Activated CD4-positive, alpha-beta T cell treated with anti-CD3 and anti-CD28 coated beads, Interleukin-10, Interleukin-2, amounts not matched to agents 100 ng/mL and 50 ng/mL, durations not matched to agents 16 hours and 8 hours (primary cell): ENCODE data around the gene ZGLP1.

Experiments used
- DNase-seq: peaks from one replicate; pipeline ENCODE4 v3.0.0-alpha.2; 2020

ZGLP1 gene

DNA sequence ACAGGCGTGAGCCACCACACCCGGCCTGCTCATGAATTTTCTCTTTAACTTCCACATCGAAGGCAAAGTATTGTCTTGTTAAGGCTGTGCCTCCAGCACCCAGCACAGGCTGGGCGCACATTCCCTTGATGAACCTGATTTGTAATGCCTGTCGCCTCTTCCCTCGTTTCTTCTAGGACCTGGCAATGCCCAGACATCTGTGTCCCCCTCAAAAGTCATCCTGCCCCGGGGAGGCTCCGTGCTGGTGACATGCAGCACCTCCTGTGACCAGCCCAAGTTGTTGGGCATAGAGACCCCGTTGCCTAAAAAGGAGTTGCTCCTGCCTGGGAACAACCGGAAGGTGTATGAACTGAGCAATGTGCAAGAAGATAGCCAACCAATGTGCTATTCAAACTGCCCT, 35.0 kb downstream of the ZGLP1 start:
- no peak for DNase-seq

GRCh38 chr19:10271543-10272086, 38.0 kb downstream of the ZGLP1 start:
- DNase-seq = peak; percentile 53

- peak; percentile 90 for DNase-seq
Observed at GRCh38 chr19:10270616-10271394, 38.8 kb downstream of the ZGLP1 start, which contains the start of gene ICAM1. Gene ICAM1, plus strand, starts transcription at chr19:10271120. Its CDS starts 40 bp downstream, at chr19:10271160.

DNA sequence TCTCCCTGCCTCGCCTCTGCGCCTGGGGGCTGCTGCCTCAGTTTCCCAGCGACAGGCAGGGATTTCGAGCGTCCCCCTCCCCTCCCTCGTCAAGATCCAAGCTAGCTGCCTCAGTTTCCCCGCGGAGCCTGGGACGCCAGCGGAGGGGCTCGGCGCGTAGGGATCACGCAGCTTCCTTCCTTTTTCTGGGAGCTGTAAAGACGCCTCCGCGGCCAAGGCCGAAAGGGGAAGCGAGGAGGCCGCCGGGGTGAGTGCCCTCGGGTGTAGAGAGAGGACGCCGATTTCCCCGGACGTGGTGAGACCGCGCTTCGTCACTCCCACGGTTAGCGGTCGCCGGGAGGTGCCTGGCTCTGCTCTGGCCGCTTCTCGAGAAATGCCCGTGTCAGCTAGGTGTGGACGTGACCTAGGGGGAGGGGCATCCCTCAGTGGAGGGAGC, 39.4 kb downstream of the ZGLP1 start:
- peak; percentile 86 for DNase-seq

GRCh38 chr19:10269333-10270179, 40.1 kb downstream of the ZGLP1 start:
- peak; percentile 92 for DNase-seq

DNA sequence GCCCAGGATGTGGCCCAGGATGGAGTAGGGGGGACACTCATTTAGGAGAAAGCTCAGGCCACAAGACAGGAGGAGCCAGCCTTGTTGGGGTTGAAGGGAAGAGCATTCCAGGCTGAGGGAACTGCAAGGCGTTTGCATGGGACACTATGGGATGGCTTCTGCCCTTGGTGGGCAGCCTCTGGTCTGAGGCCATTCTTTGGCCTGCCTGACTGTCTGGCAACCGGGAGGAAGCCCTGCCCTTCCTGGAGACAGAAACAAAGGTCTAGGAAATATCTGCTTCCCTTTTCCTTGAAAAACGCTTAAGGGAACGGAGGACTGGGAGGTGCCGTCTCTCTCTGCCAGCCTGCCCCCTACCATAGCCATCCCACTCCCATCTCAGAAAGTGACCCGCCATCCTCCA, 41.5 kb downstream of the ZGLP1 start:
- no peak for DNase-seq

DNA sequence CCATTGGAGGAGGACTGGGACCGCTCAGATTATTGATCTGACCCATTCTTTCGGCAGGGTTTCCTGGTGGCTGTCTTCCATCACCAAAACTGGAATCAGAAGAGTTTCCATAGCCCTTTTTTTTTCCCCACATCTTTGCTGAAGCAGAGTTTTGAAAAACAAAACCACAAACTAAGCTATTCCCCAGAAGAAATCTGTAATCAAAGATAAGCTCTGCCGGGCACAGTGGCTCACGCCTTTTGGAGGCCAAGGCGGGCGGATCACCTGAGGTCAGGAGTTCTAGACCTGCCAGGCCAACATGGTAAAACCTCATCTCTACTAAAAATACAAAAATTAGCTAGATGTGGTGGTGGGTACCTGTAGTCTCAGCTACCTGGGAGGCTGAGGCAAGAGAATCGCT, 42.9 kb downstream of the ZGLP1 start:
- no peak for DNase-seq

GRCh38 chr19:10262771-10263170, 46.8 kb downstream of the ZGLP1 start:
- no peak for DNase-seq

- DNase-seq = peak; percentile 73
Observed at GRCh38 chr19:10260141-10260584, 49.5 kb downstream of the ZGLP1 start.

DNA sequence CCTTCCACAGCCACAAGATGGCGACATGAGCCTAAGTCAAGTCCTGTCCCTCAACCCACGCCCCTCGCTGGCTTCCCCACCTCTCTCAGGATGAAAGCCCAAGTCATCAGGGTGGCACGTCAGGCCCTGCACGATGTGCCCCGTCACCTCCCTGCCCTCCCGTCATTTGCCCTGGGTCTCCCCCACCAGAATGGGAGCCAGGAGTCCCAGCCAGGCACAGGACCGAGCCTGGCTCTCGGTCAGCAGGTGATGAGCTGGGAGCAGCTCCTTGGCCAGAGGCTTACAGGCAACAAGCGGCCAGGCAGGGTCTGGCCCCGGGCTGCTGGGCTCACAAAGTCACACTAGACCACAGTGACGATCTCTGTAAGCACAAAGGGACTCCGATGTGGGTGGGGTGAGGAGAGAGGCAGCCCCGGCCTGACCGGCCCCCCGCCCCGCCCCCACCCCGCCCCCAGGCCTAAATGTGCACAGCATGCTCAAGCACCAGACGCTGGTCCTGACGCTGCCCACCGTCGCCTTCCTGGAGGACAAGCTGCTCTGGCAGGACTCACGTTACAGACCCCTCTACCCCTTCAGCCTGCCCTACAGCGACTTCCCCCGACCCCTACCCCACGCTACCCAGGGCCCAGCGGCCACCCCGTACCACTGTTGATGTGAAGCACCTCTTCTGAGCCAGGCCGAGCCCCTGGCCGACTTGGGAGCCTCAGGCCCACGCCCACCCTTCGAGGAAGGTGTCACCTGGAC, 50.3 kb downstream of the ZGLP1 start:
- DNase-seq = peak; percentile 95

GRCh38 chr19:10258080-10258710, 51.4 kb downstream of the ZGLP1 start:
- no peak for DNase-seq

GRCh38 chr19:10256970-10257615, 52.5 kb downstream of the ZGLP1 start:
- DNase-seq = no peak

DNA sequence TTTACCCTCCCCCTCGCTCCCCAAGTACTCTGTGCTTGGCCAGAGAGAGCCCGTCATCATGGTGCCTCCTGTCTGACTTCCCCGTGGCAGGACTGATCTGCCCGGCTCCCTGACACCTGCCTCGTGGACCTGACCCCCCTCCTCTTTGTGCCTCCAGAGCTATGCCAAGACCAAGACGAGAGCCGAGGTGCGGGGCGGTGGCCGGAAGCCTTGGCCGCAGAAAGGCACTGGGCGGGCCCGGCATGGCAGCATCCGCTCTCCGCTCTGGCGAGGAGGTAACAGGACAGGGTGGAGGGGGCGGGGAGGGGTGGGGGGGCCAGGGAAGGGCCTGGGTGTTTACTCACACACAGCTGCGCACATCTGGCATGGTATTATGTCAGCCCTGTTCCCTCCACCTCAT, 53.1 kb downstream of the ZGLP1 start:
- DNase-seq = no peak

DNA sequence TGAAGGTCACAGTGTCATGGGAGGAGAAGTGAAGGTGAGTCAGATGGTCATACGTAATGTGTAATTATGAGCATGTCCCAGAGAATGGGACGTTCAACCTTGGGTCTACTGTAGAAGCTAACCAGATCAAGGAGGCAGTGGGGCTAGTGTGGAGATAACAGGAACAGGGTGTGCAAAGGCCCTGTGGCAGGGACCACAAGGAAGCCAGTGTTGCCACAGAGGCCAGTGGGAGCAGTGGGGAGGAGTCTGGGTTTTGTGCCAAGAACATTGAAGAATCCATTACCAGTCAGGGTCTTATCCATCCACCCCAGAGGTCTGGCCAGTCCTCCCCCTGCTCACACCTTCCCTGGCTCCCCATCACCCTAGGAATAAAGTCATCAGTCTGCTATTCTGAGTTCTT, 54.3 kb downstream of the ZGLP1 start:
- DNase-seq = no peak
